Measurements from ENCODE around the gene KIF1A. TPM values are rescaled to one million over a fixed set of nuclear protein-coding genes. Genes with fewer than 3 reads are reported as not detected.

Gene KIF1A
- total RNA-seq, 1 donor from 2014 or later: 10.2 TPM

GRCh38 chr2:240791821-240792628, 28.0 kb downstream of the KIF1A start:
- intact Hi-C loops (cut with DNase I): no loop called here
- DNase-seq (ENCODE audit: low spot score): no peak

GRCh38 chr2:240791221-240791800, 28.7 kb downstream of the KIF1A start:
- no peak for DNase-seq (ENCODE audit: low spot score)
- intact Hi-C loops (cut with DNase I): no loop called here

- no peak for DNase-seq (ENCODE audit: low spot score)
- intact Hi-C loops (cut with DNase I): no loop called here
Observed at GRCh38 chr2:240790370-240791220, 29.4 kb downstream of the KIF1A start.

DNA sequence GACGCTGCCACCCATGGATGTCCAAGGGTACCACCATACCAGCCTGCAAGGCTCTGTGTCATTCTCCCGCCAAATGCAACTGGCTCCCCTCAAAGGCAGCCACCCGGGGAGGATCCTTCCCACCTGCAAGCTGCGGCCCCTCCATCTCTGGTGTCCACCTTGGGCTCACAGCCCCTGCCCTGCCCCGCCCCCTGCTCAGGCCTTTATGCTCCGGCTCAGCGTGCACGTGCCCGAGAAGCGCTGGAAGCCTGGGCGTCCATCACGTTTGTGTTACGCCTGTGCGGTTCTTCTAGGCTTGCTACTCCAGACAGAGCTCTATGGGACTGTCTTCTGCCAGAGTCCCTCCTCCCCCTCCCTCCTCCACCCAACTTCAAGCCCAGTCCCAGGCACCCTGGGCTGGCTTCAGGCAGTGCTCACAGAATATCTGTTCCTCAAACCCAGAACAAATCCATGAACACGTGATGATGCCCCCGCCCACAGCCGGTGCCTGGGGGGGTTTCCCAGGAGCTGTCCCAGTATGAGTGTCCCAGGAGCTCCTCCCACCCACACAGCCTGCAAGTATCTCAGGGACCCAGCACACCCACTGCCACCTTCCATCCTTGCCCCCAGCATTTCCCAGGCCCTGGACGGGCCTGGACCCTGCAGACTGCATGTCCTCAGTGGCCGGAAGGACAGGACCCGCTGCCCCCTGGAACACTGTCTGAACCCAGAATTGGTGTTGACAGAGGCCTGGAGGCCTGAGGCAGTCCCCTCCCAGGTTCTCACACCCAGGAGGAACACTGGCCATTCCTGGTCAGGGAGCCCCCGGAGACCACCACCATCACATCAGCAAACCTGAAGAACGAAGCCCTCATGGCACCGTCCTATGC, 30.3 kb downstream of the KIF1A start:
- intact Hi-C loops (cut with DNase I): no loop called here
- DNase-seq (ENCODE audit: low spot score): peak; percentile 72

- peak; percentile 57 for DNase-seq (ENCODE audit: low spot score)
- intact Hi-C loops (cut with DNase I): no loop called here
Observed at GRCh38 chr2:240789051-240789453, 31.0 kb downstream of the KIF1A start.

- peak; percentile 67 for DNase-seq (ENCODE audit: low spot score)
- intact Hi-C loops (cut with DNase I): no loop called here
Observed at GRCh38 chr2:240788482-240788881, 31.5 kb downstream of the KIF1A start.

DNA sequence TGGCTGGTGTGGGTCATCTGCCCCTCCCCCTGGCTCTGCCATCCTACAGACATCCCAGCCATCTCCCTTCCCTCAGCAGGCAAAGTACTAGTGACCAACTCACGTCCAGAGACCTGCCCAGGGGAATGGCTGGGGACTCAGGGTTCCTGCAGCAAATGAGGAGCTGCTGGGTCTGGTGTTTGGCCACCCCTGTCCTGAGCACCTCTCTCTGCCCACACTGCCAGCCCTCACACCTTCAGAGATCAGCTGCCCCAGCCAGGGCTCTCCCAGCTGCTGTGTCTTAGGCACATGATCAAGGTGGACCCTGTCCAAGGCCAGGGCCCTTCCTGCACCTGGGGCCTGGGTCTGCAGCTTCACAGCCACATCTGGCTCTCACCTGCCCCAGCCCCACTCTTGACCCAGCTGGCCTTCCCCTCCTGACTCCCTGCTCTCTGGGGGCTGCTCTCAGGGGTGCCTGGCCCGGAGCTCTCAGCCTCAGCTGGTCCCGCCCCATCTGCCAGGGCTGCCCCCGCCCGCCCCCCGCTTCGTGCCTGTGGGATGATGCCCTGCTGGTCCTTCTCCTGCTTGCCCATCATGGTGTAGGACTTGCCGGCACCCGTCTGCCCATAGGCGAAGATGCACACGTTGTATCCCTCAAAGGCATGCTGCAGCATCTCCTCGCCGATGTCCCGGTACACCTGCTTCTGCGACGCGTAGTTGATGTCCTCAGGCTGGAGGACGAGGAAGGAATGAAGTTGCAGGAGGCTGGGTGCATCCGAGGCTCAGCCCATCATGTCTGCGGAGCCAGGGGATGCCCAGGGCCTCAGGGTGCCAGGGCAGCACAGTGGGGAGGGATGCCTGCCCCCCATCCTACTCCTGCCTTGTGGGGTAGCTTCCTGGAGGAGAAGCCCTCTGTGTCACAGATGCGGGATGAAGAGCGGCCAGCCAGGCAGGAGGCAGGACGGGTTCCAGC, 32.2 kb downstream of the KIF1A start:
- peak; percentile 73 for DNase-seq (ENCODE audit: low spot score)
- intact Hi-C loops (cut with DNase I): no loop called here

GRCh38 chr2:240786871-240787311, 33.1 kb downstream of the KIF1A start:
- DNase-seq (ENCODE audit: low spot score): peak; percentile 63
- intact Hi-C loops (cut with DNase I): no loop called here

- intact Hi-C loops (cut with DNase I): no loop called here
- DNase-seq (ENCODE audit: low spot score): peak; percentile 55
Observed at GRCh38 chr2:240786355-240786841, 33.6 kb downstream of the KIF1A start.

- DNase-seq (ENCODE audit: low spot score): peak; percentile 68
- intact Hi-C loops (cut with DNase I): no loop called here
Observed at GRCh38 chr2:240785424-240786335, 34.3 kb downstream of the KIF1A start.

DNA sequence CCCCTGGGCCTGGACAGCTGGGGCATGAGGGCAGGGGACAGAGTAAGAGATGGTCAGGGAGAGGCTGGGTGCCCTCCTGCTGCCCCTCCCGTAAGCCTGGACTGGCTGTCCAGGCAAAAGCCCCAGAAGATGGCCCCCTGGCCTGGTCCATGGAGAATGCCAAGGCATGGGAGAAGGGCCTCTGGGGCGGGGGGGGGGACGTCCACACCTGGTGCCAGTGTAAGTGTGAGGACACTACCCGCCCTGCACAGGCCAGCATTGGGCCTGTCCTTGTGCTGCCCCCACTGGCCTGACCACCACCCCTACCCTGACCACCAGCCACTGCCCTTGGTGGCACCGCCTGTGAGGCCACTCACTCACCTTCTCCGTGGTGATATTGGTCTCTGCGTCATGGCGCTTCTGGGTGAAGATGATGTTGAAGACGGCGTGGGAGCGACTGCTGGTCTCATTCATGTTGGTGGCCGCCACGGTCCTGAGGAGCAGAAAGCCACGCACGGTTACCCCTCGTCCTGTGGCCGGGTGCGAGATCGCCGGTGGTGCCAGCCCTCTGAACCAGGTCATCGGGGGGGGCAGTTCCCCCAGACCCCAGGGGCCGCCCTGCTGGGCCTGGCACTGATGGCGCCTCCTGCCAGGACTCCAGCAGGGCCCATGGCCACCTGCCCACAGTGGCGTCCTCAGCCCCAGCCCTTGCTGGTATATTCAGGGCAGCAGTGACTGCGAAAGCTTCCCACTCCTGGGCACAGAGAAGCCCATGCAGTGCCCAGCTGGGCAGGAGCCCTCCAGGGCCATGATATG, 35.2 kb downstream of the KIF1A start:
- intact Hi-C loops (cut with DNase I): no loop called here
- peak; percentile 50 for DNase-seq (ENCODE audit: low spot score)

- no peak for DNase-seq (ENCODE audit: low spot score)
- intact Hi-C loops (cut with DNase I): no loop called here
Observed at GRCh38 chr2:240783819-240784621, 36.0 kb downstream of the KIF1A start.

- intact Hi-C loops (cut with DNase I): no loop called here
- DNase-seq (ENCODE audit: low spot score): peak; percentile 69
Observed at GRCh38 chr2:240782886-240783818, 36.9 kb downstream of the KIF1A start.

GRCh38 chr2:240782221-240782885, 37.7 kb downstream of the KIF1A start:
- DNase-seq (ENCODE audit: low spot score): no peak
- intact Hi-C loops (cut with DNase I): no loop called here

All from cardiac septum (tissue), 1 donor.